KOPT-K1 (cell line): ENCODE results near the gene STARD6.
"Not testable (repeated sequence)": the region's sequence is repeated elsewhere in the genome, so short reads cannot be mapped to it uniquely, and the experiment has no call there.

Experiments used
- H3K27ac ChIP-seq: fragments of 200-600 bp; sonication (generic); 2 replicates; pipeline ENCODE4 v1.5.1; 2016; ENCODE audit warnings: antibody characterized with exemption, mild to moderate bottlenecking, low read depth, low read length; ENCODE audit not compliant: poor library complexity, severe bottlenecking
- H3K36me3 ChIP-seq: fragments of 200-600 bp; sonication (generic); 2 replicates; pipeline ENCODE4 v1.5.1; 2017; ENCODE audit warnings: antibody characterized with exemption, mild to moderate bottlenecking, low read length, moderate library complexity; ENCODE audit not compliant: insufficient read depth
- H3K9me3 ChIP-seq: fragments of 200-600 bp; sonication (generic); 2 replicates; pipeline ENCODE4 v1.5.1; 2017; ENCODE audit warnings: antibody characterized with exemption, low read length, mild to moderate bottlenecking; ENCODE audit not compliant: insufficient read depth, poor library complexity, severe bottlenecking

STARD6 gene

DNA sequence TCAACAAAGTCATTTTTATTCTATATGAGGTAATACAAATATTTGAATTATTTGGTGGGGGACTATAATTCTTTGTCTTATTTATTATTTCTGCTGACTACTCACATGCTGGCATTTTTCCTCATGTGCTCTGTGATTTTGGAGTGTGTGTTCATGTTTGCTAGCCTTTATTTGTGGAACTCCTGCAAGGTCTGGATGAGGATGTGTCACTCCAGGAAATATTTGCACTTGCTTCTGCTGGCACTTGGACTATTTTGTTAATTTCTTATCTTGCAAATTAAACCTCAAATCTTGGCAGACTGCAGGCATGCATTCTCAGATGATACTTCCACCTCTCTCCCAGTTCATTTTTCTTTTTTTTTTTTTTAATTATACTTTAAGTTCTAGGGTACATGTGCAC lies 54.2 kb downstream of the STARD6 start:
- H3K9me3 ChIP-seq = no peaks in the 10 kb centered on the region
- H3K36me3 ChIP-seq = no peaks in the 10 kb centered on the region
- H3K27ac ChIP-seq = no peak overlapping the region

DNA sequence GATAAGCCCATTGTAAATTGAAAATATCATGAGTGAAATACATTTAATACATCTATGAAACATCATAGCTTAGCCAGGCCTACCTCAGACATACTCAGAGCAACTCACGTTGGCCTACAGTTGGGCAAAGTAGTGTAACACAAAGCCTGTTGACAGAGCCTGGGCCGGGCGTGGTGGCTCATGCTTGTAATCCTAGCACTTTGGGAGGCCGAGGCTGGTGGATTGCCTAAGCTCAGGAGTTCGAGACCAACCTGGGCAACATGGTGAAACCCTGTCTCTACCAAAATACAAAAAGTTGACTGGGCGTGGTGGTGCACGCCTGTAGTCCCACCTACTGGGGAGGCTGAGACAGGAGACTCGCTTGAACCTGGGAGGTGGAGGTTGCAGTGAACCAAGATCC lies 58.7 kb downstream of the STARD6 start:
- not testable (repeated sequence) for H3K9me3 ChIP-seq, H3K27ac ChIP-seq, H3K36me3 ChIP-seq

DNA sequence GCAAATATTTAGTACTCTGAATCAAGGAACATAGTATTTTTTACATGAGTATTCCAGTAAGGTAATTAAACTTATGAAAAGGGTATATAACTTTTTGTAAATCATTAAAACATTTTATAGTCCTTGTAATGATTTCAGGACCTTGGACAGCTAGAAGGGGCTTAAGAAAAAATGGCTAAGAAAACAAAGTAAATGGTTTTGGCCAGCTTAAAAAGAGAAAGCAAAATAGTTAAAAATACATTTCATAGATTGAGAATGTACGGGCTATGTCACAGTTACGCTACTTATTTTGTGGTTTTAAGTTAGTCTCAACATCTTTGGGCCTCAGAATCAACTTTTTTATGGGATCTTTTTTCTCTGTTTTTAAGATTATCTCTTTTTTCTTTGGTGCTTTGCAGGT lies 61.6 kb downstream of the STARD6 start:
- Histone ChIP-seq H3K9me3 (peaks cover 3% of the 10 kb centered on the region), H3K36me3 (peaks cover 13% of the 10 kb centered on the region), H3K27ac (no peak overlapping the region)

DNA sequence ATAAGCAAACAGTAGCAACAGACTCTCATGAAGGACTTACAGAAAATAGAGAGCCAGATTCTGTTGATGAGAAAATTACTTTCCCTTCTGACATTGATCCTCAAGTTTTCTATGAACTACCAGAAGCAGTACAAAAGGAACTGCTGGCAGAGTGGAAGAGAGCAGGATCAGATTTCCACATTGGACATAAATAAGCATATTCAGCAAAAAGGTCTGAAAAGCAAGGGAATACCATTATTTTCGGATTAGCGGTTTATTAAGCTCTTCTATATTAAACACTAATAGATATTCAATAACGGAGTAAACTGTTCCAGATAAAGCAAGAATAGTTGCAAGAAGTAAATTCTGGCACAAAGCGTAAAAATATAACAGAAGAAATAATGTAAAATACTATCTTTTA lies 63.4 kb downstream of the STARD6 start:
- Histone ChIP-seq H3K36me3 (peaks cover 18% of the 10 kb centered on the region), H3K27ac (no peak overlapping the region), H3K9me3 (peaks cover 5% of the 10 kb centered on the region)

DNA sequence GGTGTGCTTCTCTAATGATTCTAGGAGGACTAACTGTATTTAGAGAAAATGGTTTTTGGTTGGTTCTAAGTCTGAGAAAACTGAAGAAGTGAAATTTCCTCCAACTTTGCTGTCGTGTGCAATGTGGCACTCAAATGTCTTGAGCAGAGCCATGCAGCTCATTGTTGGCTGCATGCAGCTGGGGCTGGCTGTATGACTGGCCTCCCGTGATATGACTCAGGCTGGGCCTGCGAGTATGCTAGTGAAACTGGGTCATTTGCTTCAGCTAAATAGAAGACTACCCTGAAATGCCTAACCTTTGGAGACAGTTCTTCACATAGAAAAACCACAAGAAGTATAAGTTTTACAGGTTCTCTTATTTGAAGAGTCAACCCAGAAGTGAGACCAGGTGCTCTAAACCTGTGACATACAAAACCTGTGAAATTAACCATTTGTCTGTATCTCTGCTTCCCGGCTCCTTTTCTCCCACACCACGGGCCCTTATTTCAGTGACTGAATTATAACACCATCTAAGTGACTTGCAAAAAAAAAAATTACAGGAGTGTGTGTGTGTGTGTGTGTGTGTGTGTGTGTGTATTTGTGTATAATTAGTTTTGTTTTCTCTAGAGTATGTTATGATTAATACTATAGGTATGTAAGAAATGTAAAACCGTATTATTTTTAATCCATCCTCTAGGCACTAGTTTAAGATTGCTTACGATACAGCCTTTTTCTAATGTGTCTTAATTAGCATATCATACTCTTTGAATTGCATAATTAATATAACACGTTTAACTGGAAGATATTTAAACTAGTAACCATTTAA lies 72.5 kb downstream of the STARD6 start:
- Histone ChIP-seq H3K36me3 (peaks cover 63% of the 10 kb centered on the region), H3K9me3 (peaks cover 9% of the 10 kb centered on the region), H3K27ac (no peak overlapping the region)

DNA sequence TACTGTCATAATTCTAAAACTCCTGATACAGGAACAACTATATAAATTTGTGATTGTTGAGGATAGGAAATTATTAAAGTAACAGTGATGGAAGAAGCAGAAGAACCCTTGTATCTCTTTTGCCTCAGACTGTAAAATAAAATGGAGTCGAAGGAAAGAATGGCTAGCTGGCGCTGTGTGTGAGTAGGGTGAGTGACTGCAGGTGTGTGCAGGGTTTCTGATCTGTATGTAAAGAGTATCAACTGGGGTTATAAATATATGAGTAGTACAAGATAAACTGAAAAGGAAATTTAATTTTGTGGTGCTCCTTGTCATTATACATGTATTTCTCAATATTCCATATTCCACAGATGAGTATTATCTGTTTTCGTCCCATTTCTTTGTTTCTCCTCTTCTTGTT lies 73.1 kb downstream of the STARD6 start:
- Histone ChIP-seq H3K27ac (no peak overlapping the region), H3K36me3 (peaks cover 67% of the 10 kb centered on the region), H3K9me3 (peaks cover 9% of the 10 kb centered on the region)

DNA sequence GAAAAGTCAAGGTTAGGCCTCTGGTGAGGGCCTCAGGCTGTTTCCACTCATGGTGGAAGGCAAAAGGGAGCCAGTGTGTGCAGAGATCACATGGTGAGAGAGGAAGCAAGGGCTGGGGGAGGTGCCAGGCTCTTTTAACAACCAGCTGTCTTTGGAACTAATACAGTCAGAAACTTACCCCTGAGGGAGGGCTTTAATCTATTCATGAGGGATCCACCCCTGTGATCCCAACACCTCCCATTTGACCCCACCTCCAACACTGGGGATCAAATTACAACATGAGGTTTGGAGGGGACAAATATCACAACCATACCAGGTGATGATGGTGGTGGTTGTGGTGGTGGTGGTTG lies 77.5 kb downstream of the STARD6 start:
- Histone ChIP-seq H3K36me3 (peaks cover 57% of the 10 kb centered on the region), H3K9me3 (no peaks in the 10 kb centered on the region), H3K27ac (no peak overlapping the region)

DNA sequence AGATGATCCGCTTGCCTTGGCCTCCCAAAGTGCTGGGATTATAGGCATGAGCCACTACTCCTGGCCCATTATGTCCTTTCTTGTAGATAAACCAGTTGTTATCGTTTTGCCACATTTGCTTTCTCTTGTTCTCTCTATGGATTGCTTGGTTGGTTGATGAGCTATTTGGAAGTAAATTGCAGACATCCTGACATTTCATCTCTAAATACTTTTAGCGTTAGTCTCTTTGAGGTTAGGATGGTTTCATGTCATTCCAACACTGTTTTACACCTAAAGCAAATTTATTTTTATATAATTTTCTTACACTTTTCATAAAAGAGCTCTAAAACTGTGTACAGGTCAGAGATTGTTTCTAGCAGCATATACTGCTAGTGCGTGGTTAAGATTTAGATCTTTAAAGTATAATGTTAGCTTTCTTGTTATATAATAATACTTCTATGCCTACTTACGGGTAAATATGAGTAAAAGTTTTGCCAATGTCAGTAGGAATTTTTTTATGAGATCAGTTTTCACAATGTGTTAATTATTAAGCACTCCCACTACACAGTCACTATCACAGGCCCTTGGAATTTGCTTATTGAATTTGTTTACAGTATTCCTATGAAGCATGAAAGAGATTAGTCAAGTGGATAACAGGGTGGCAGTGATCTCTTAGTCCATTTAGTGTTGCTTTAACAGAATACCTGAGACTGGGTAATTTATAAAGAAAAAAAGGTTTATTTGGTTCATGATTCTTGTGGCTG lies 78.0 kb downstream of the STARD6 start:
- peaks cover 56% of the 10 kb centered on the region for H3K36me3 ChIP-seq
- no peaks in the 10 kb centered on the region for H3K9me3 ChIP-seq
- H3K27ac ChIP-seq = no peak overlapping the region

DNA sequence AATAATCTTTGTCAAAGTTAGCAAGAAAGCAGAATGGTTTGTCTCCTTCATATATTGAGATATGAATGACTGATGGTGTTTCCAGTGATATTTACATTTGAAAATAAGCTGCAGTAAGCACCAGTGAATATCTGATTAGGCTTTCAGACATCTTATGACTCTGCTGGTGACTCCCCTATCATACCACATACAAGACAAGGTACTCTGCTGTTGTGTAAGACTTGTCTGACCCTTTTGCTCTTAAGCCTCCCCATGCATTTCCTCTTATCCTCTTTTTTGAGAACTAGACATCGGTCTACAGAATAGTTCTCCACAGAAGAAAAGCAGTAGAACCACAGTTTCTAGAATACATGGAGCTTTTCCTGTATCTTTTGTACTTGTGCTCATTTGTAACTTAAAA lies 79.0 kb downstream of the STARD6 start:
- Histone ChIP-seq H3K9me3 (no peaks in the 10 kb centered on the region), H3K27ac (no peak overlapping the region), H3K36me3 (peaks cover 46% of the 10 kb centered on the region)

DNA sequence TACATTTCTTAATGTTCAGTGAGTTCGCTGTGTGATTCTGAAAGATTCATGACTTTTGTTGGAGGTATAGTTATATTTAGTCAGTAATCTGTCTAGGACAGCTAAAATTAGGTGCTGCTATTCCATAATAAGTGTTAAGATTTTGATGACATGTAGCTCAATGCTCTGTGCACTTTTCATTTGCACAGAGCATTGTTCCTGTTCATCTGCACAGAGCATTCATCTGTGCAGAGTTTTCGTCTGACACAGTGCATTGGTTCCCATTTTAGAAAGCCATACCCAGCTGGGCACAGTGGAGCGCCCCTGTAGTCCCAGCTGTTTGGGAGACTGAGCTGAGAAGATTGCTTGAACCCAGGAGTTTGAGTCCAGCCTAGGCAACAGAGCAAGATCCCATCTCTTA lies 79.8 kb downstream of the STARD6 start:
- peaks cover 40% of the 10 kb centered on the region for H3K36me3 ChIP-seq

More for the DNA sequence above, 79.8 kb downstream of the STARD6 start:
- Histone ChIP-seq H3K9me3 (no peaks in the 10 kb centered on the region), H3K27ac (no peak overlapping the region)
